ENCODE data around the gene HM13.
"Not testable (repeated sequence)": the region's sequence is repeated elsewhere in the genome, so short reads cannot be mapped to it uniquely, and the experiment has no call there.

The HM13 gene

DNA sequence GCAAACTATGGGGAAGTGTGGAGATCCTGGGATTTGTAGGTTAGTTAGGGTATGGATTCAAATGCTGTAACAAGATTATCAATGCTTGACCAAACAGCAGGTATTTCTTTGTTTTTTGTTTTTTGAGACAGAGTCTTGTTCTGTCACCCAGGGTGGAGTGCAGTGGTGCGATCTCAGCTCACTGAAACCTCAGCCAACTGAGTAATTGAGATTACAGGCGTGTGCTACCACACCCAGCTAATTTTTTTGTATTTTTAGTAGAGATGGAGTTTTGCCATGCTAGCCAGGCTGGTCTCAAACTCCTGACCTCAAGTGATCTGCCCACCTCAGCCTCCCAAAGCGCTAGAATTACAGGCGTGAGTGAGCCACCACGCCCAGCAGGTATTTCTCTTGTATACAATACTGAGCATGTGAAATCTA lies 31.4 kb downstream of the HM13 start:
- not testable (repeated sequence) for H3K79me1 ChIP-seq (ENCODE audit: low read length); H3K36me3 ChIP-seq (ENCODE audit: control insufficient read depth, insufficient read depth, low read length); H3K23ac ChIP-seq (ENCODE audit: low read length); H4K8ac ChIP-seq (ENCODE audit: low read depth, low read length); H2BK5ac ChIP-seq (ENCODE audit: low read length); H3K4me3 ChIP-seq (ENCODE audit: low read length); H2BK120ac ChIP-seq (ENCODE audit: low read depth, low read length); H3K4me1 ChIP-seq (ENCODE audit: control insufficient read depth, low read depth, low read length); H3K9ac ChIP-seq (ENCODE audit: low read length); H2AK5ac ChIP-seq (ENCODE audit: low read length); H3K79me2 ChIP-seq (ENCODE audit: control insufficient read depth, insufficient read depth, low read length); H3K18ac ChIP-seq (ENCODE audit: low read length); H4K5ac ChIP-seq (ENCODE audit: low read length); H3K56ac ChIP-seq (ENCODE audit: low read length); H3K4me2 ChIP-seq (ENCODE audit: low read length); H2BK15ac ChIP-seq (replicated peaks; ENCODE audit: low read depth); H3K4ac ChIP-seq (ENCODE audit: low read depth, low read length); DNase-seq; H3K27ac ChIP-seq (ENCODE audit: low read depth, low read length); H3K27me3 ChIP-seq (ENCODE audit: insufficient read depth, low read length, poor library complexity)
- no CpG with 5 or more reads among the region's 5 CpGs for WGBS (ENCODE audit: extremely low coverage, insufficient coverage, low lambda C conversion rate)

DNA sequence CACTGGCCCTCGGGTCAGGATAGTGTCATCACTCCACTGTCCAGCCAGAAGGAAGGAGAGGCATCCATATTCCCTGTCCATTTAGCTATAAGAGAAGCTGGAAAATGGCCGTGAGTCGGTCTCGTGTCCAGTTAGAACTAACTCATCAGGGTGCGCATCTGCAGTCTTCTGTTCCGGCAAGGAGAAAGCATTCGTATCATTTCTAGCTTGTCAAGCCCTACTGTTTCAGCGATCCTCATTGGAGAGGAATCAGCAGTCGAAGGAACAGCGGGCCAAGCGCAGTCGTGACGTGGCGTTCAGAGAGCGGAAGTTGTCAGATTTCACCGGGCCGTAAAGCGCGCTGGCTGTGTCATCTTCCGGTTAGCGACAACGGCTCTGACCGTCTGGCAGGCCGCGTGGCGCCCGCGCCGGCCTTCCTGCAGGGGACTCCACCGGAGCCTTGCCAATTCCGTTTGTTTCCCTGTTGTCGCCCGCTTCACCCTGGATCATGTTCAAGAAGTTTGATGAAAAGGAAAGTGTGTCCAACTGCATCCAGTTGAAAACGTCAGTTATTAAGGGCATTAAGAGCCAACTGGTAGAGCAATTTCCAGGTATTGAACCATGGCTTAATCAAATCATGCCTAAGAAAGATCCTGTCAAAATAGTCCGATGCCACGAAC lies 32.9 kb downstream of the HM13 start:
- H3K4ac ChIP-seq (ENCODE audit: low read depth, low read length): no peak overlapping the region
- H2BK15ac ChIP-seq (replicated peaks; ENCODE audit: low read depth): no peak overlapping the region
- peak overlapping the region; percentile 30 for H3K4me2 ChIP-seq (ENCODE audit: low read length)
- H2BK5ac ChIP-seq (ENCODE audit: low read length): no peak overlapping the region
- H3K27me3 ChIP-seq (ENCODE audit: insufficient read depth, low read length, poor library complexity): no peaks in the 10 kb centered on the region
- no peaks in the 10 kb centered on the region for H3K4me1 ChIP-seq (ENCODE audit: control insufficient read depth, low read depth, low read length)
- peak overlapping the region; percentile 57 for H3K27ac ChIP-seq (ENCODE audit: low read depth, low read length)
- H3K18ac ChIP-seq (ENCODE audit: low read length): no peak overlapping the region
- no peak overlapping the region for H4K8ac ChIP-seq (ENCODE audit: low read depth, low read length)
- H4K5ac ChIP-seq (ENCODE audit: low read length): no peak overlapping the region
- no peak overlapping the region for H3K23ac ChIP-seq (ENCODE audit: low read length)
- peak overlapping the region; percentile 70 for H3K9ac ChIP-seq (ENCODE audit: low read length)
- peaks cover 3% of the 10 kb centered on the region for H3K79me2 ChIP-seq (ENCODE audit: control insufficient read depth, insufficient read depth, low read length)
- peak overlapping the region; percentile 84 for H3K56ac ChIP-seq (ENCODE audit: low read length)
- peaks cover 8% of the 10 kb centered on the region for H3K36me3 ChIP-seq (ENCODE audit: control insufficient read depth, insufficient read depth, low read length)
- no peak overlapping the region for H2BK120ac ChIP-seq (ENCODE audit: low read depth, low read length)
- DNase-seq: peak; percentile 92
- peak overlapping the region; percentile 55 for H3K4me3 ChIP-seq (ENCODE audit: low read length)
- no CpG with 5 or more reads among the region's 36 CpGs for WGBS (ENCODE audit: extremely low coverage, insufficient coverage, low lambda C conversion rate)
- peaks cover 2% of the 10 kb centered on the region for H3K79me1 ChIP-seq (ENCODE audit: low read length)
- no peak overlapping the region for H2AK5ac ChIP-seq (ENCODE audit: low read length)

DNA sequence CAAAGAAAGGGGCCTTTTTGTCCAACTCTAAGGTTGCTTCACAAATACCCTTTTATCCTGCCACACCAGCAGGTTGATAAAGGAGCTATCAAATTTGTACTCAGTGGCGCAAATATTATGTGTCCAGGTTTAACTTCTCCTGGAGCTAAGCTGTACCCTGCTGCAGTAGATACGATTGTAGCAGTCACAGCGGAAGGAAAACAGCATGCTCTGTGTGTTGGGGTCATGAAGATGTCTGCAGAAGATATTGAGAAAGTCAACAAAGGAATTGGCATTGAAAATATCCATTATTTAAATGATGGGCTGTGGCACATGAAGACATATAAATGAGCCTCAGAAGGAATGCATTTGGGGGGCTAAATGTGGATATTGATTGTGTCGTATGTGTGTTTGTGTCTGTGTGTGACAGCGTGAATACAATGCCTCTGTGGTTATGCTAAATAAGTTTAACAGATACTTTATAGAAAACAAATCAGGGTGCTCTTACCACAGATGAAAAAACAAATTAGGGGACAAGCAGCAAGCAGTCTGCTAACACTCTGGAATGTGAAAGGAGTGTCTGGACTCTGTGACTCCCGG lies 33.6 kb downstream of the HM13 start:
- H3K27me3 ChIP-seq (ENCODE audit: insufficient read depth, low read length, poor library complexity): no peaks in the 10 kb centered on the region
- no peaks in the 10 kb centered on the region for H3K4me1 ChIP-seq (ENCODE audit: control insufficient read depth, low read depth, low read length)
- no peak overlapping the region for H2BK5ac ChIP-seq (ENCODE audit: low read length)
- no peak overlapping the region for H3K18ac ChIP-seq (ENCODE audit: low read length)
- peak overlapping the region; percentile 42 for H3K4me3 ChIP-seq (ENCODE audit: low read length)
- no peak overlapping the region for H3K4ac ChIP-seq (ENCODE audit: low read depth, low read length)
- peak overlapping the region; percentile 84 for H3K56ac ChIP-seq (ENCODE audit: low read length)
- no peak overlapping the region for H2AK5ac ChIP-seq (ENCODE audit: low read length)
- no peak overlapping the region for H3K23ac ChIP-seq (ENCODE audit: low read length)
- H3K4me2 ChIP-seq (ENCODE audit: low read length): peak overlapping the region; percentile 30
- H3K79me1 ChIP-seq (ENCODE audit: low read length): peaks cover 2% of the 10 kb centered on the region
- no peak overlapping the region for H2BK15ac ChIP-seq (replicated peaks; ENCODE audit: low read depth)
- peaks cover 3% of the 10 kb centered on the region for H3K79me2 ChIP-seq (ENCODE audit: control insufficient read depth, insufficient read depth, low read length)
- no peak overlapping the region for H3K27ac ChIP-seq (ENCODE audit: low read depth, low read length)
- no peak overlapping the region for H4K8ac ChIP-seq (ENCODE audit: low read depth, low read length)
- H2BK120ac ChIP-seq (ENCODE audit: low read depth, low read length): no peak overlapping the region
- H3K9ac ChIP-seq (ENCODE audit: low read length): peak overlapping the region; percentile 70
- DNase-seq: no peak
- WGBS (ENCODE audit: extremely low coverage, insufficient coverage, low lambda C conversion rate): 100% methylated on average over 1 of the region's 6 CpGs
- H3K36me3 ChIP-seq (ENCODE audit: control insufficient read depth, insufficient read depth, low read length): peaks cover 8% of the 10 kb centered on the region
- no peak overlapping the region for H4K5ac ChIP-seq (ENCODE audit: low read length)

DNA sequence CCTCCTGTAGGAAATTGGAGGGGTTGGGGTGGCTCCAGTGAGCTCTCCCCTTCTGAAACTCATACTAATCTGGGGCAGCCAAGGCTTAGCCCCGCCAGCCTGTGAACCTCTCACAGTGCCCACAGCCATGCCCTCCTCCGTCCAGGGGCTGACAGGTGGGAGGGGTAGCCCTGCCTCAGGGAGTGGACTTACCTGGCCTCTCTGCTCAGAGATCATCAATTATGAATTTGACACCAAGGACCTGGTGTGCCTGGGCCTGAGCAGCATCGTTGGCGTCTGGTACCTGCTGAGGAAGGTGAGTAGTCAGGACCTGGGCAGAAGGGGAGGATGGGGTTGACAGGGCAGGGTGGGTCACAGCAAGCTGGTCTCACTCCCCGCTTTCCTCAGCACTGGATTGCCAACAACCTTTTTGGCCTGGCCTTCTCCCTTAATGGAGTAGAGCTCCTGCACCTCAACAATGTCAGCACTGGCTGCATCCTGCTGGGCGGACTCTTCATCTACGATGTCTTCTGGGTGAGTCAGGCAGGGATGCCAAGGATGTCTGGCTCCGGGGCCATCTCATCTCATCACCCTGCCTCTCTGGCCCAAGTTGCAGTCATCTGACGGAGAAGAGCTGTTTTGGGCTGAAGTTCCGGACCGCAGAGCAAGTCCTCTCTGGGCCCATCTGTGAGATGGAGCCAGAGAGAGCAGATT lies 34.7 kb downstream of the HM13 start:
- no peak for DNase-seq
- Histone ChIP-seq H3K9ac (ENCODE audit: low read length) (no peak overlapping the region), H3K79me1 (ENCODE audit: low read length) (peaks cover 2% of the 10 kb centered on the region), H3K23ac (ENCODE audit: low read length) (no peak overlapping the region), H2BK120ac (ENCODE audit: low read depth, low read length) (no peak overlapping the region), H3K4me3 (ENCODE audit: low read length) (no peak overlapping the region), H3K18ac (ENCODE audit: low read length) (no peak overlapping the region), H2BK15ac (replicated peaks; ENCODE audit: low read depth) (no peak overlapping the region), H4K5ac (ENCODE audit: low read length) (no peak overlapping the region), H2BK5ac (ENCODE audit: low read length) (no peak overlapping the region), H3K4me2 (ENCODE audit: low read length) (no peak overlapping the region), H3K27me3 (ENCODE audit: insufficient read depth, low read length, poor library complexity) (no peaks in the 10 kb centered on the region), H3K4me1 (ENCODE audit: control insufficient read depth, low read depth, low read length) (no peaks in the 10 kb centered on the region), H3K56ac (ENCODE audit: low read length) (no peak overlapping the region), H3K4ac (ENCODE audit: low read depth, low read length) (no peak overlapping the region), H3K27ac (ENCODE audit: low read depth, low read length) (no peak overlapping the region), H2AK5ac (ENCODE audit: low read length) (no peak overlapping the region), H3K36me3 (ENCODE audit: control insufficient read depth, insufficient read depth, low read length) (peaks cover 8% of the 10 kb centered on the region), H4K8ac (ENCODE audit: low read depth, low read length) (no peak overlapping the region), H3K79me2 (ENCODE audit: control insufficient read depth, insufficient read depth, low read length) (peaks cover 3% of the 10 kb centered on the region)
- no CpG with 5 or more reads among the region's 11 CpGs for WGBS (ENCODE audit: extremely low coverage, insufficient coverage, low lambda C conversion rate)

DNA sequence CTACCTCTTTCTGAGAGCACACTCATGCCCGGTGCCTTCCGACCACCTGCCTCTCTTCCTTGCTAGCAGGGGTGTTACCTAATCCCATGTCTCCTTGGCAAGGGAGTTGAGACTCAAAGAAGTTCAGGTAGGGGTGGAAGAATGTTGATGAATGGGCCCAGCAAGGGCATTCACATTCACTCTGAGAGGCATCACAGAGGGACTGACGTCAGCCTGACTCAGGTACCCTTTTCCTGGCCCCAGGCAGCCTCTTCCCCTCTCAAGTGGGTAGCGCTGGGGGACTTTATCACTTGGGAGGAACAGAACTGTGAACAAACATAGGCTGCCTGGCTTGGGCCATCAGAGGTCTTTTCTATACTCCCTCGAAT lies 35.3 kb downstream of the HM13 start:
- no peaks in the 10 kb centered on the region for H3K27me3 ChIP-seq (ENCODE audit: insufficient read depth, low read length, poor library complexity)
- WGBS (ENCODE audit: extremely low coverage, insufficient coverage, low lambda C conversion rate): no CpG with 5 or more reads among the region's 5 CpGs

More for the DNA sequence above, 35.3 kb downstream of the HM13 start:
- Histone ChIP-seq H4K8ac (ENCODE audit: low read depth, low read length) (no peak overlapping the region), H3K27ac (ENCODE audit: low read depth, low read length) (no peak overlapping the region), H2BK120ac (ENCODE audit: low read depth, low read length) (no peak overlapping the region), H2AK5ac (ENCODE audit: low read length) (no peak overlapping the region), H3K18ac (ENCODE audit: low read length) (no peak overlapping the region), H2BK15ac (replicated peaks; ENCODE audit: low read depth) (no peak overlapping the region), H3K9ac (ENCODE audit: low read length) (no peak overlapping the region), H3K79me1 (ENCODE audit: low read length) (peaks cover 2% of the 10 kb centered on the region), H2BK5ac (ENCODE audit: low read length) (no peak overlapping the region), H3K4me3 (ENCODE audit: low read length) (no peak overlapping the region), H3K23ac (ENCODE audit: low read length) (no peak overlapping the region), H3K56ac (ENCODE audit: low read length) (no peak overlapping the region), H3K4ac (ENCODE audit: low read depth, low read length) (no peak overlapping the region), H3K79me2 (ENCODE audit: control insufficient read depth, insufficient read depth, low read length) (peaks cover 3% of the 10 kb centered on the region), H3K4me2 (ENCODE audit: low read length) (no peak overlapping the region), H4K5ac (ENCODE audit: low read length) (no peak overlapping the region), H3K4me1 (ENCODE audit: control insufficient read depth, low read depth, low read length) (no peaks in the 10 kb centered on the region), H3K36me3 (ENCODE audit: control insufficient read depth, insufficient read depth, low read length) (peaks cover 8% of the 10 kb centered on the region)
- DNase-seq: no peak

Data from mesendoderm (in vitro differentiated cells).